ACHN (cell line): Measurements from ENCODE around the gene ATP6V1G1.

Experiments used
- DNase-seq: peaks from one replicate; pipeline ENCODE4 v3.0.0-alpha.2; 2015
- in situ Hi-C: cut with HindIII; loops from 2 replicates; pipeline ENCODE4 v1.10.0; 2017; ENCODE audit warnings: low sequenced_read_pairs, low pct_ligation_motif_present, low pct_unique_long_range_greater_than_20kb

Gene ATP6V1G1

GRCh38 chr9:114633438-114634089 lies 46.0 kb downstream of the ATP6V1G1 start:
- no peak for DNase-seq
- in situ Hi-C loops, result no loop called here

- no peak for DNase-seq
- in situ Hi-C loops, result no loop called here
Observed at GRCh38 chr9:114634387-114634786, 46.8 kb downstream of the ATP6V1G1 start.

GRCh38 chr9:114638404-114638803 lies 50.8 kb downstream of the ATP6V1G1 start:
- in situ Hi-C loops, result no loop called here
- no peak for DNase-seq

GRCh38 chr9:114641967-114642366 lies 54.4 kb downstream of the ATP6V1G1 start:
- DNase-seq, result no peak
- in situ Hi-C loops, result no loop called here

- no peak for DNase-seq
- in situ Hi-C loops, result no loop called here
Observed at GRCh38 chr9:114643001-114643400, 55.4 kb downstream of the ATP6V1G1 start.

GRCh38 chr9:114643896-114644295 lies 56.3 kb downstream of the ATP6V1G1 start:
- no peak for DNase-seq
- in situ Hi-C loops, result no loop called here
